Nephron progenitor cell (in vitro differentiated cells): ENCODE measurements around the gene GFRA3.
A peak's percentile ranks its signal among the peaks of the same experiment; 100 is the strongest.

Experiments
- DNase-seq: peaks from one replicate; pipeline ENCODE4 v3.0.0; 2021
- H3K27ac Mint-ChIP-seq: 2 replicates; pipeline ENCODE4 v1.8.0; 2021; ENCODE audit warnings: mild to moderate bottlenecking, moderate library complexity, mixed read lengths
- H3K27me3 Mint-ChIP-seq: 2 replicates; pipeline ENCODE4 v1.8.0; 2021; ENCODE audit warnings: mild to moderate bottlenecking, low read depth, mixed read lengths; ENCODE audit not compliant: poor library complexity
- H3K36me3 Mint-ChIP-seq: 2 replicates; pipeline ENCODE4 v1.8.0; 2021; ENCODE audit warnings: low read depth, mixed read lengths
- H3K4me1 Mint-ChIP-seq: 2 replicates; pipeline ENCODE4 v1.8.0; 2021; ENCODE audit warnings: mixed read lengths
- H3K4me3 Mint-ChIP-seq: 2 replicates; pipeline ENCODE4 v1.8.0; 2021; ENCODE audit warnings: mild to moderate bottlenecking, moderate library complexity, mixed read lengths
- H3K9me3 Mint-ChIP-seq: 2 replicates; pipeline ENCODE4 v1.8.0; 2021; ENCODE audit warnings: mild to moderate bottlenecking, moderate library complexity, mixed read lengths
- TF ChIP-seq, protein P1 (sequence below): fragments of 200-600 bp; sonication (generic); IDR thresholded peaks from 2 replicates; pipeline ENCODE4 v1.5.0; 2021; ENCODE audit warnings: antibody characterized with exemption

GFRA3 gene

DNA sequence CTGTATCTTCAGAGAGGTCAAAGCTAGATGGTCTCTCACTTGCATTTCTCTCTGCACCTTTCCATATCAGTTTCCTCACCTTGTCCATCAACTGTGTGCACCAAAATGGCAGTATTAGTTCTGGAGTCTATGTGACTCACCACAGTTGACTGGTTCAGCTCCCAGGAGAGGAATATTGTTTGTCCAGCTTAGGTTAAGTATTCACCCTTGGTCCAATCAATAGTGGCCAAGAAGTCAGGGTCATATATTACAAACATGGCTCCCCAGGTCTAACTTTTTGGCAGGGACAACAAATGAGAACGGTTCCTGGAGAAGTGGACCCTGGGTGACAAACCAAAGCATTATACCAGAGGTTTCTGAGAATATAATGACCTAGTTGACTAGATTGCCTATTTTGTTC lies 36.4 kb downstream of the GFRA3 start:
- no peak overlapping the region for H3K27ac Mint-ChIP-seq
- H3K27me3 Mint-ChIP-seq = peaks cover 65% of the 10 kb centered on the region
- no peaks in the 10 kb centered on the region for H3K36me3 Mint-ChIP-seq
- DNase-seq = no peak
- H3K4me1 Mint-ChIP-seq = peaks cover 19% of the 10 kb centered on the region
- peaks cover 15% of the 10 kb centered on the region for H3K9me3 Mint-ChIP-seq
- TF ChIP-seq, protein P1, sequence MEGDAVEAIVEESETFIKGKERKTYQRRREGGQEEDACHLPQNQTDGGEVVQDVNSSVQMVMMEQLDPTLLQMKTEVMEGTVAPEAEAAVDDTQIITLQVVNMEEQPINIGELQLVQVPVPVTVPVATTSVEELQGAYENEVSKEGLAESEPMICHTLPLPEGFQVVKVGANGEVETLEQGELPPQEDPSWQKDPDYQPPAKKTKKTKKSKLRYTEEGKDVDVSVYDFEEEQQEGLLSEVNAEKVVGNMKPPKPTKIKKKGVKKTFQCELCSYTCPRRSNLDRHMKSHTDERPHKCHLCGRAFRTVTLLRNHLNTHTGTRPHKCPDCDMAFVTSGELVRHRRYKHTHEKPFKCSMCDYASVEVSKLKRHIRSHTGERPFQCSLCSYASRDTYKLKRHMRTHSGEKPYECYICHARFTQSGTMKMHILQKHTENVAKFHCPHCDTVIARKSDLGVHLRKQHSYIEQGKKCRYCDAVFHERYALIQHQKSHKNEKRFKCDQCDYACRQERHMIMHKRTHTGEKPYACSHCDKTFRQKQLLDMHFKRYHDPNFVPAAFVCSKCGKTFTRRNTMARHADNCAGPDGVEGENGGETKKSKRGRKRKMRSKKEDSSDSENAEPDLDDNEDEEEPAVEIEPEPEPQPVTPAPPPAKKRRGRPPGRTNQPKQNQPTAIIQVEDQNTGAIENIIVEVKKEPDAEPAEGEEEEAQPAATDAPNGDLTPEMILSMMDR = no peak
- H3K4me3 Mint-ChIP-seq = no peak overlapping the region

DNA sequence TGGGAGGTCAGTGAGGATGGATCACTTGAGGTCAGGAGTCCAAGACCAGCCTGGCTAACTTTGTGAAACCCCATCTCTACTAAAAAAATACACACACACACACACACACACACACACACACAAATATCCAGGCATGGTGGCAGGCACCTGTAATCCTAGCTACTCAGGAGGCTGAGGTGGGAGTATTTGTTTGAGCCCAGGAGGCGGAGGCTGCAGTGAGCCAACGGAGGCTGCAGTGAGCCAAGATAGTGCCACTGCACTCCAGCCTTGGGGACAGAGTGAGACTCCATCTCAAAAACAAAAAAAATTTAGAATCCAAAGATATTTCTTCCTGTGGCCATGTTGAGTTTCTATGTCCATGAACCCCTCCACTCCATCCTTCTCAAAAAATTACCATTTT lies 39.8 kb downstream of the GFRA3 start:
- Mint-ChIP-seq H3K36me3 (no peaks in the 10 kb centered on the region), H3K27ac (no peak overlapping the region), H3K4me1 (peaks cover 6% of the 10 kb centered on the region), H3K9me3 (peaks cover 10% of the 10 kb centered on the region), H3K4me3 (no peak overlapping the region), H3K27me3 (peaks cover 42% of the 10 kb centered on the region)
- no peak for DNase-seq
- TF ChIP-seq, protein P1 = no peak

DNA sequence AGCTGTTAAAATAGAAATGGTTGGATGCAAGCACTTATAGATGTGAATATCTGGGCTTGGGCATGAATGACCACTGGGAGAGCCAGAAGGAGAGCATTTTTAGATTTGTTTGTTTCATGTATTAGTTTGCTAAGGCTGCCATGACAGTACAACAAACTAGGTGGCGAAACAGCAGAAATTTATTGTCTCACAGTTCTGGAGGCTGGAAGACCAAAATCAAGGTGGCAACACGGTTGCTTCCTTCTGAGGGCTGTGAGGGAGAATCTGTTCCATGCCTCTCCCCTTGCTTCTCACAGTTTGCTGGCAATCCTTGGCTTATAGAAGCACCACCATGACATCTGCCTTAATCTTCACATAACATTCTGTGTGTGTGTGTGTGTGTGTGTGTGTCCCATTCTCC lies 41.1 kb downstream of the GFRA3 start:
- no peaks in the 10 kb centered on the region for H3K9me3 Mint-ChIP-seq
- H3K27ac Mint-ChIP-seq = no peak overlapping the region
- no peaks in the 10 kb centered on the region for H3K36me3 Mint-ChIP-seq

DNA sequence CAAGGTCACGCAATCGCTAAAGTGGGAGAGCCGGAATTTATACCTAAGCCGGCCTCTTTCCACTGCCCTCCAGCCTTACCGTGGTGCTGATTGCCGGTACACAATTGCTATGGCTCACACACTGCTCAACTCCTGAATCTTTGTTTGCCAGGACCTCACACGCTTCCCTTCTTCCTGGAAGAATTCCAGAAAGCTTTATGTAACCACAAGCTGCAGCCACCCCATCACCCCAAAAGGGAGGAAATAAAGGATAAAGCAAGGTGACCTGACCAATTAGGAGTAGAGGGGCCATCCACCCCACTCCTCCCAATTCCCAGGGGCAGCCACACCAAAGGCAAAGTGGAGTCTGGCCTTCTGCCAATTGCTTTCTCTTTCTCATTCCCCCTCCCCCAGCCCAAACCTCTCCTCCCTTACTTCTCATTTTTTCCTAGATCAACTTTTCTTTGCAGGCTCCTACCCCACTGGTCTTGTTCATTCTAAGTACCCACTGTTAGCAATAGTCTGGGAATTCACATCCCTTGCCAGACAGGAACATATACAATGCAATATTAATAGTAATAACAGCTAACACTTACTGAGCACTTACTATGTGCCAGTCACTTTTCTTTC lies 43.3 kb downstream of the GFRA3 start:
- Mint-ChIP-seq H3K9me3 (peaks cover 7% of the 10 kb centered on the region), H3K27me3 (peaks cover 28% of the 10 kb centered on the region), H3K36me3 (no peaks in the 10 kb centered on the region), H3K4me1 (peaks cover 6% of the 10 kb centered on the region), H3K4me3 (no peak overlapping the region), H3K27ac (no peak overlapping the region)
- TF ChIP-seq, protein P1 = no peak
- DNase-seq = no peak

More for the DNA sequence above, 41.1 kb downstream of the GFRA3 start:
- TF ChIP-seq, protein P1 = no peak
- Mint-ChIP-seq H3K4me1 (peaks cover 6% of the 10 kb centered on the region), H3K4me3 (no peak overlapping the region), H3K27me3 (peaks cover 35% of the 10 kb centered on the region)
- DNase-seq = no peak

DNA sequence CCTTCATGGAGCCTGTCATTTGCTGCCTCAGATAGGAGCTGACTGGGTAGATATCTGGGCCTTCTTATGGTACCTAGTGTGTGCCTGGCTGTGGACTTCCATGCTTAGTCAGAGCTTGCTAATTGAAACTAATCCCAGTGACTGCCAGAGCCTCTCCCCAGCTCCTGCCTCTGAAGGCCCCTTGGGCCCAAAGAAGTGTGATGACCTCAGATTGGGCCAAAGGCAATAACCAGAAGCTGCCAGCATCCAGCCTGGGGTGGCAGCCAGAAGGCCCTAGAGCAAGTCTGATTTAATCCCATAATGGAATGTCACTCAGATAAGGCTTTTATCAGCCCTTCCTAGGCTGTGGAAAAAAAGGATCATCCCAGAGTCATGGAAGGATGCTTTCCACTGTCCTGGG lies 44.2 kb downstream of the GFRA3 start:
- TF ChIP-seq, protein P1 = no peak
- no peaks in the 10 kb centered on the region for H3K36me3 Mint-ChIP-seq
- DNase-seq = no peak
- peaks cover 6% of the 10 kb centered on the region for H3K4me1 Mint-ChIP-seq
- peak overlapping the region; percentile 56 for H3K27ac Mint-ChIP-seq
- H3K4me3 Mint-ChIP-seq = no peak overlapping the region
- peaks cover 12% of the 10 kb centered on the region for H3K9me3 Mint-ChIP-seq
- H3K27me3 Mint-ChIP-seq = peaks cover 26% of the 10 kb centered on the region

DNA sequence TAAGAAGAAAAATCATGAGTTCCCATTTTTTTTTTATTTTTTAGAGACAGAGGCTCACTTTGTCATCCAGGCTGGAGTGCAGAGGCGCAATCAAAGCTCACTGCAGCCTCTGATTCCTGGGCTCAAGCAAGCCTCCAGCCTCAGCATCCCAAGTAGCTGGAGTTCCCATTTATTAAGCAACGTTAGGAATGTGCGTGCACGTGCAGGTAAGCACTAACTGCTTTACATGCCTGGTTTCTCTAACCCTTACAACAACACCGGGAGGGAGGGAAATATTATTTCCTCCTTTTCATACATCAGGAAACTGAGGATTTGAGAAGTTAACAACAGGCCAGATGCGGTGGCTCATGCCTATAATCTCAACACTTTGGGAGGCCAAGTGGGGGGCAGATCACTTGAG lies 45.0 kb downstream of the GFRA3 start:
- TF ChIP-seq, protein P1 = no peak
- Mint-ChIP-seq H3K27ac (no peak overlapping the region), H3K4me1 (peaks cover 6% of the 10 kb centered on the region), H3K4me3 (no peak overlapping the region), H3K36me3 (no peaks in the 10 kb centered on the region), H3K27me3 (peaks cover 27% of the 10 kb centered on the region), H3K9me3 (peaks cover 15% of the 10 kb centered on the region)
- DNase-seq = no peak
